Progenitor cell of endocrine pancreas (in vitro differentiated cells): ENCODE measurements around the gene SLC12A9. TPM values are rescaled to one million over a fixed set of nuclear protein-coding genes. Genes with fewer than 3 reads are reported as not detected.

ENCODE experiments used
- DNase-seq: peaks from one replicate; pipeline ENCODE4 v3.0.0; 2021; ENCODE audit warnings: low spot score; ENCODE audit not compliant: unreplicated experiment
- H3K27ac Mint-ChIP-seq: 2 replicates; pipeline ENCODE4 v1.8.0; 2021; ENCODE audit warnings: mild to moderate bottlenecking, moderate library complexity, mixed read lengths
- H3K27me3 Mint-ChIP-seq: 2 replicates; pipeline ENCODE4 v1.8.0; 2021; ENCODE audit warnings: mixed read lengths
- H3K36me3 Mint-ChIP-seq: 2 replicates; pipeline ENCODE4 v1.8.0; 2022; ENCODE audit warnings: mixed read lengths; ENCODE audit not compliant: insufficient read depth
- H3K4me1 Mint-ChIP-seq: 2 replicates; pipeline ENCODE4 v1.8.0; 2021; ENCODE audit warnings: low read depth, mixed read lengths
- H3K4me3 Mint-ChIP-seq: 2 replicates; pipeline ENCODE4 v1.8.0; 2021; ENCODE audit warnings: low read depth, mild to moderate bottlenecking, moderate library complexity, mixed read lengths
- H3K9me3 Mint-ChIP-seq: 2 replicates; pipeline ENCODE4 v1.8.0; 2021; ENCODE audit warnings: low read depth, mixed read lengths
- total RNA-seq: library from RNA; stranded (reverse); gene quantifications from 2 replicates; pipeline ENCODE4 v1.2.1, GENCODE V29; 2021
- TF ChIP-seq, protein P1 (sequence below): fragments of 200-600 bp; sonication (generic); IDR thresholded peaks from one replicate; pipeline ENCODE4 v1.5.0; 2021; ENCODE audit warnings: antibody characterized with exemption, mild to moderate bottlenecking; ENCODE audit not compliant: unreplicated experiment

SLC12A9 gene
- total RNA-seq, 1 donor from 2014 or later = 62.6 TPM

DNA sequence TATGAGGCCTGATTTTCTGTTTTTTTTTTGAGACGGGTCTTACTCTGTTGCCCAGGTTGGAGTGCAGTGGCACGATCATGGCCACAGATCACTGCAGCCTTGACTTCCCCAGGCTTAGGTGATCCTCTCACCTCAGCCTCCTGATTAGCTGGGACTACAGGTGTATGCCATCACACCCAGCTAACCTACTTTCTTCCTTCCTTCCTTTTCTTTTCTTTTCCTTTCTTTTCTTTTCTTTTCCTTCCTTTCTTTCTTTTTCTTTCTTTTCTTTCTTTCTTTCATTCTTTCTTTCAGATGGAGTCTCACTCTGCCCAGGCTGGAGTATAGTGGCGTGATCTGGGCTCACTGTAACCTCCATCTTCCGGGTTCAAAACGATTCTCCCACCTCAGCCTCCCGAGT, 26.2 kb downstream of the SLC12A9 start:
- H3K27me3 Mint-ChIP-seq = no peaks in the 10 kb centered on the region
- no peak overlapping the region for H3K4me3 Mint-ChIP-seq
- DNase-seq = no peak
- peak overlapping the region; percentile 56 for H3K27ac Mint-ChIP-seq
- TF ChIP-seq, protein P1, sequence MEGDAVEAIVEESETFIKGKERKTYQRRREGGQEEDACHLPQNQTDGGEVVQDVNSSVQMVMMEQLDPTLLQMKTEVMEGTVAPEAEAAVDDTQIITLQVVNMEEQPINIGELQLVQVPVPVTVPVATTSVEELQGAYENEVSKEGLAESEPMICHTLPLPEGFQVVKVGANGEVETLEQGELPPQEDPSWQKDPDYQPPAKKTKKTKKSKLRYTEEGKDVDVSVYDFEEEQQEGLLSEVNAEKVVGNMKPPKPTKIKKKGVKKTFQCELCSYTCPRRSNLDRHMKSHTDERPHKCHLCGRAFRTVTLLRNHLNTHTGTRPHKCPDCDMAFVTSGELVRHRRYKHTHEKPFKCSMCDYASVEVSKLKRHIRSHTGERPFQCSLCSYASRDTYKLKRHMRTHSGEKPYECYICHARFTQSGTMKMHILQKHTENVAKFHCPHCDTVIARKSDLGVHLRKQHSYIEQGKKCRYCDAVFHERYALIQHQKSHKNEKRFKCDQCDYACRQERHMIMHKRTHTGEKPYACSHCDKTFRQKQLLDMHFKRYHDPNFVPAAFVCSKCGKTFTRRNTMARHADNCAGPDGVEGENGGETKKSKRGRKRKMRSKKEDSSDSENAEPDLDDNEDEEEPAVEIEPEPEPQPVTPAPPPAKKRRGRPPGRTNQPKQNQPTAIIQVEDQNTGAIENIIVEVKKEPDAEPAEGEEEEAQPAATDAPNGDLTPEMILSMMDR = no peak
- peaks cover 28% of the 10 kb centered on the region for H3K4me1 Mint-ChIP-seq
- no peaks in the 10 kb centered on the region for H3K9me3 Mint-ChIP-seq
- peaks cover 44% of the 10 kb centered on the region for H3K36me3 Mint-ChIP-seq

DNA sequence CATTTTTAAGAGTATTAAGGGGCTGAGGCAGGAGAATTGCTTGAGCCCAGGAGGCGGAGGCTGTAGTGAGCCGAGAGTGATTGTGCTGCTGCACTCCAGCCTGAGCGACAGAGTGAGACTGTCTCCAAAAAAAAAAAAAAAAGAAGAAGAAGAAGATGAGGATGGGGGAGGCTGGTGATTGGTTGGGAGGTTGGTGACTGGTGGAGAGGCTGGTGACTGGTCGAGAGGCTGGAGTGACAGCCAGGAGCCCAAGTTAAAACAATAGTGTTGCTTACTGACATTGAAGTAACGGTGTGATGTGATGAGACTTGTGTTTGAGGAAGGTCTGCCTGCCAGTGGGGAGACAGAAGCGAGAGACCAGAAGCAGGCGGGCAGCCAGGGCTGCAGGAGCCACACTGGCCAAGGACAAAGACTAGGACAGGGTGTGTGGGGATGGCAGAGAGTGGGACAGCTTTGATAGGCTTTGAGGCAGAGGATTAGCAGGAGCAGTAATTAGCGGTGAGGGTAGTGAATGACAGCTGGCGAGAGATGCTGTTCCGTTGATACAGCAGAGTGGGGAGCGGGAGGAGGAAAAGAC, 27.3 kb downstream of the SLC12A9 start:
- no peak for DNase-seq
- H3K4me3 Mint-ChIP-seq = no peak overlapping the region
- no peaks in the 10 kb centered on the region for H3K27me3 Mint-ChIP-seq
- H3K9me3 Mint-ChIP-seq = no peaks in the 10 kb centered on the region
- TF ChIP-seq, protein P1 = no peak
- peaks cover 24% of the 10 kb centered on the region for H3K4me1 Mint-ChIP-seq
- H3K36me3 Mint-ChIP-seq = peaks cover 48% of the 10 kb centered on the region
- no peak overlapping the region for H3K27ac Mint-ChIP-seq

DNA sequence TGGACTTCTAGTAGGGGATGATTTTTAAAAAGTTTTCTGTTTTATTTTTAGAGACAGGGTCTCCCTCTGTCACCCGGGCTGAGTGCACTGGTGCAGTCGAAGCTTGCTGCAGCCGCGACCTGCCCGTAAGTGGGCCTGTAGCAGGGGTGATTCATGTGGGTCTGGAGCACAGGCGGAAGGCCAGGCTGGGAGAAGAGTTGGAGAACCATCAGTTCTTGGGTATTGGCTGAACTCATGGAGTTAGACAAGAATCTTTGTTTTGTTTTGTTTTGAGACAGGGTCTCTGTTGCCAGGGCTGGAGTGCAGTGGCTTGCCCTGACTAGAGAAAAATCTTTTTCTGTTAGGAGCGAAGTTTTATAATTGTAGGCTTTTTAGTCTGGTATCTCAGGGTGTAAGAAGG, 28.1 kb downstream of the SLC12A9 start:
- Mint-ChIP-seq H3K36me3 (peaks cover 50% of the 10 kb centered on the region), H3K27me3 (no peaks in the 10 kb centered on the region), H3K4me3 (no peak overlapping the region), H3K9me3 (no peaks in the 10 kb centered on the region), H3K27ac (peak overlapping the region; percentile 67), H3K4me1 (peaks cover 21% of the 10 kb centered on the region)
- TF ChIP-seq, protein P1 = no peak
- DNase-seq = no peak

DNA sequence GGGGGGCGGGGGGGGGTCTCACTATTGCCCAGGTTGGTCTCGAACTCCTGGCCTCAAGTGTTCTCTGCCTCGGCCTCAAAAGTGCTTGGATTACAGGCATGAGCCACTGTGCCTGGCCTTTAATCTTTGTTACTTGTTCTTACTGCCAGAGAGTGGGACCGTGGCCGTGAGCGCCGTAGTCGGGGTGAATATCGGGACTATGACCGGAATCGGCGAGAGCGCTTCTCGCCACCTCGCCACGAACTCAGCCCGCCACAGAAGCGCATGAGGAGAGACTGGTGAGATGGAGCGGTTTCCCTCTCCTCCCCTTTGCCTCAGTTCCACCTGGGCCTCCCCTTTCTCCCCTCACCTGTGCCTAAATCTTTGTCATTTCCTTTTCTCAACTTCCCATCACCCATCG, 28.6 kb downstream of the SLC12A9 start:
- TF ChIP-seq, protein P1 = no peak
- Mint-ChIP-seq H3K36me3 (peaks cover 53% of the 10 kb centered on the region), H3K4me1 (peaks cover 19% of the 10 kb centered on the region), H3K27me3 (no peaks in the 10 kb centered on the region), H3K4me3 (no peak overlapping the region), H3K27ac (no peak overlapping the region), H3K9me3 (no peaks in the 10 kb centered on the region)
- DNase-seq = no peak

DNA sequence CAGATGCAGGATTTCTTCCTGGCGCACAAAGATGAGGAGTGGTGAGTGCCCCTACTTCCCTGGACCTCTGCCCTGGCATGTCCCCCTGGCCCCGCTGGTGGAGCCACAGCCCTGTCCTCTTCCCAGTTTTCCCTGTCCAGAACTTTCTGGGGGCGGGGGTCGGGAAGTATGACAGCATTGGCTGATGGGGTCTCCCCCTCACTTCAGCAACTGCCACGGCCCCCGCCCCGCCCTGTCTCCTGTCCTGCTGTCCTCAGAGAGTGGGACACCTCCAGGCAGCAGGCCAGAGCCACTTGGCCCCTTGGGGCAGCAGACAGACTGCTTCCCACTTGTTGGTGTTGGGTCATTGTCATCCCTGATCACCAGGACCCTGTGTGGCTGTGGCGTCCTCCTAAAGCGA, 29.7 kb downstream of the SLC12A9 start:
- no peak for DNase-seq
- Mint-ChIP-seq H3K4me3 (no peak overlapping the region), H3K4me1 (peaks cover 12% of the 10 kb centered on the region), H3K27me3 (no peaks in the 10 kb centered on the region), H3K36me3 (peaks cover 53% of the 10 kb centered on the region), H3K27ac (no peak overlapping the region), H3K9me3 (no peaks in the 10 kb centered on the region)
- TF ChIP-seq, protein P1 = no peak
